HG03457 (cell line): Measurements from ENCODE around the gene IER5.
A peak's percentile ranks its signal among the peaks of the same experiment; 100 is the strongest.

Experiments
- ATAC-seq: cut with Tn5 transposase; IDR thresholded peaks from one replicate; pipeline ENCODE4 v1.9.1; 2021; ENCODE audit warnings: moderate number of reproducible peaks; ENCODE audit not compliant: unreplicated experiment

IER5 gene

GRCh38 chr1:181076852-181077251 lies 11.6 kb upstream of the IER5 start:
- no peak for ATAC-seq

GRCh38 chr1:181077576-181078242 lies 10.8 kb upstream of the IER5 start:
- ATAC-seq: no peak

GRCh38 chr1:181079382-181079781 lies 9.1 kb upstream of the IER5 start:
- ATAC-seq: no peak

GRCh38 chr1:181079920-181080319 lies 8.6 kb upstream of the IER5 start:
- no peak for ATAC-seq

GRCh38 chr1:181080556-181080955 lies 7.9 kb upstream of the IER5 start:
- no peak for ATAC-seq

GRCh38 chr1:181081395-181081794 lies 7.1 kb upstream of the IER5 start:
- ATAC-seq: no peak

DNA sequence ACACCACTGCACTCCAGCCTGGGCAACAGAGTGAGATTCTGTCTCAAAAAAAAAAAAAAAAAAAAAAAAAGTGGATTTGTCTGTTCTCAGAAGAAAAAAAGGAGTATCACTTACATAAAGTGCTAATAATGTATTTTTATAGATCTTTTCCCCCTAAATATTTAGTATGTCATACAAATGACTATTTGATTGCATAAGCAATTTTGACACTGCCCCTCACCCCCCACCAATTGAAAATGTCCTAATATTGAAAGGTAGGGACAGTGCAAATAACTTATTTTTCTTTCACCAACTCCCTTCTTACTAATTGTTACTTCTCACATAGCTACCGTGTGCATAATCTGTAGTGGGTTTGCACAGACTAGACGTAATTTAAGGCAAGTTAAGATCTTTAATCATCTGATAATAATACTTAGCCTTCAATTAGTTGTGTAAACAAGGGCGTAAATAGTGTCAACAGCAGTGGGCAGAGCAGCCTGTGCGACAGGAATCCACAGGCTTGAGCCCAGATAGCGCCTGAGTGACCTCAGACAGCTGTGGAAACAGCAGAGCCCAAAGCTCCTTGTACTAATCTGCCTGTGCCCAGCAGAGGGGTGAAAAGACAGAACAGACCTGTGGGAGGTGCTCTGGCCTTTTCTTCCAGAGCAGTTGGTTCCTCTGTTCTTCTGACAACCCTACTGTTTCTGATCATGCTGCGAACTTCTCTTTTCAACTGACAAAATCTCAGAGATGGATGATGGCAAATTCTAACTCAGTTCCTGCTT lies 4.5 kb upstream of the IER5 start:
- no peak for ATAC-seq

DNA sequence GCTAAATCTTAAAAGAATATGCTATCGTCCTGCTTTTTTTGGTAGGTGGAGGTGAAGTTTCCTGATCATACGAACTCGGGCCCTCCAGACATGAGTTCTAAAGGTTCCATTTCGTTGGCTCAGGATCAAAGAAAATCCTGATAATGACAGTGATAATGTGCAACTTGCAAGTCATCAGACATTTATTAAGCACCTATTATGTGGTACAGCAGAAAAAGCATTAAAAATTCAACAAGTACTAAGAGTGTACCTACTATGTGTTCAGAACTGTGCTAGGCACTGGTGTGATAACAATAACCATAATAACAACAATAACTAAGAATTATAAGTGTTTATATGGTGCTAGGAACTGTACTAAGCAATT lies 3.9 kb upstream of the IER5 start:
- ATAC-seq: no peak

GRCh38 chr1:181086091-181086490 lies 2.4 kb upstream of the IER5 start:
- ATAC-seq: no peak

DNA sequence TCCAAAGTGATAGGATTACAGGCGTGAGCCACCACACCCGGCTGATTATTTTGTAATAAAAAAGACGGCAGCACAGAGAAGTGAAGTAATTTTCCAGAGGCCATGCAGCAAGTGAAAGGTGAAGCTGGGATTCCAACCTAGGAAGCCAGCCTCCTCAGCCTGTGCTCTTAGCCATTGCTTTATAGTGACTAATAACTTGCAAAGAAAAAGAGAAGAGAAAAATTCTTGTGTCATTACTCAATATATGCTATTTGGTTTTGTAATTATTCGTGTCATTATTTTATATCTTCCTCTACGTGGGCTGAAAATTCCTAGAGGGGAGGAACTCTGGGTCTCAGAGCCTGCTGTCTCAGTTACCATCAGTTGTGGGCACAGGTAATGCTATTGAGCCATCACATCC lies 1.6 kb upstream of the IER5 start:
- ATAC-seq: no peak

GRCh38 chr1:181087400-181087901 lies 1.0 kb upstream of the IER5 start:
- no peak for ATAC-seq

- ATAC-seq: peak; percentile 3
Measured at GRCh38 chr1:181089017-181089675, 646 bp downstream of the IER5 start.

DNA sequence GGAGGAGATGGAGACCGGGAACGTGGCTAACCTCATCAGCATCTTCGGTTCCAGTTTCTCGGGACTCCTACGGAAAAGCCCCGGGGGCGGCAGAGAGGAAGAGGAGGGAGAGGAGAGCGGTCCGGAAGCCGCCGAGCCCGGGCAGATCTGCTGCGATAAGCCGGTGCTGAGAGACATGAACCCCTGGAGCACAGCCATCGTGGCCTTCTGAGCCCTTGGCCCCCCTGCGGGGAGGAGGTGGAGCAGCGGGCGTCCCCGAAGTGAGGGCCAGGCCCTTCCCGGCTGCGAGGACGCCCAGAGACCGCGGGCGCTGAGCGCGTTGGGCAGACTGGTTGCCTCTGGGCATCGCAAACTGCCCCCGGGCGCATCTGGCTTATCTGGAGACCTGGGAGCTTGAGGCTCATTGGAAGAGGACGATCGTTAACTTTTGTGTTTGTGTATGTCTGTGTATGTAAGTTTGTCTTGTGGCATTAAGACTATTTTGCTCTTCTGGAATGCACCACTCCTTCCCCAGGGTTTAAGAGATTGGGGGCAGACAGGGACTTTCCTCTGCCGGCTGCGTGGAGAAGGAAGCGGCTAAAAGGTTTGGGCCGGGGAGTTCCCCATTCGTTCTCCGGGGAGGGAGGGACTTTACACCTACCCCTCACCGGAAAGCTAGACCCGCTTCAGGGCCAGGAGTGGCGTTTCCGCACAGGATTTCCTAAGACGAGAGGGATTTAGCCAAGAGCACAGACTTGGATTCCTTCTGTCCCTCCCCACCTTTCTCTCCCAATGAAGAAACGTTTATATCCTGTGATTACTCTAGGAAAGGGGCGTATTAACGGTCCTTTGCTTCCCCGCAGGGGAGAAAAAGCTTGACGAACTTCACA lies 1.4 kb downstream of the IER5 start:
- peak; percentile 20 for ATAC-seq

- ATAC-seq: no peak
Measured at GRCh38 chr1:181090641-181091126, 2.2 kb downstream of the IER5 start.

DNA sequence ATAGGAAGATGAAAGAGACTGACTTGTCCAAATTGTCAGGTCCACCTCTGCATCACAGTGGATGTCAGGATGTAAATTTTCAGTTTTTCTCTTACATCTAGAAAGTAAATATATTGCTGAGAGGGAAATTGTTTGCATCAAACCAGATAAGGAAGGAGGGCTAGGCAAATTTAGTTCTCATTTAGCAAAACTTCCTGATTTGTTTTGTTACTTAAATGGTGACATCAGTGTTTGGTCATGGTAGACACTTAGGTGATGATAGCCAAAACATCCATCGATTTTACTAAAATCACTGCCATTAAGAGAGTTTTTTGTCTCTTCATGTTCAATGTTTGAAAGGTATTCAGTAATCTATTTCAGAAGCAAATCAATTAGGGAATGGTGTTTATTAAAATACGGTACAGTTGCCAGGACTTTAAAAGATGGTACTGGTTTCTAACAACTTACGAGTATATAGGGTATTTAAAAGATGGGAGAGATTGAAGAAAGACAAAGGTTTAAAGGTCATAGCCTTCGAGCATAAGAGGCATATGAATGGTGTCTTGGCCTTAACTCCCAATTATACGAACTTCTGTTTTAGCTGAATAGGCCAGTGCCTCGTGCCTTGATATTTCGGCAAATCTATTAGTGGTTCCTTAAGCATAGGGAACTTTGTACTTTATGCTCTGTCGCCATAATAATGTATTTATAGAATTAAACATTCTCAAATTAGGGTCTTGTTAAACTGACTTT lies 3.0 kb downstream of the IER5 start:
- ATAC-seq: no peak

DNA sequence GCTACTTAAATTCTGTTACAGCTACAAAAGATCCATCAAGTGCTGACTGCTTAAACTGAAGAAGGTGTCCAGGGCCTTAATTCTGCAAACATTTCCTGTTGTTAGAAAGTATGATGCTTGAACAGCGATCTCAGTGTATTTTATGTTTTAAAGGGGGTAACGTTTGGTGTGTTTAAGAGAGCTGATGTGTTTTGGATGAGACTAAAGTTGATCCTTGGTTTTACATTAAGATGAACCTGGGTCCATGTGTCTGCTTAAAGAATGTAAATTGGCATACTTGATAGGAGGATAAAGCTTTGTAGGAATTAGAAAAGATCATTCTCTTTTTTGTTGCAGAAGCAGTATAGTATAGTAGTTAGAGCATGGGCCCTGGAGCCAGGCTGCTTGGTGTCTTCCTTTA lies 3.6 kb downstream of the IER5 start:
- ATAC-seq: no peak

DNA sequence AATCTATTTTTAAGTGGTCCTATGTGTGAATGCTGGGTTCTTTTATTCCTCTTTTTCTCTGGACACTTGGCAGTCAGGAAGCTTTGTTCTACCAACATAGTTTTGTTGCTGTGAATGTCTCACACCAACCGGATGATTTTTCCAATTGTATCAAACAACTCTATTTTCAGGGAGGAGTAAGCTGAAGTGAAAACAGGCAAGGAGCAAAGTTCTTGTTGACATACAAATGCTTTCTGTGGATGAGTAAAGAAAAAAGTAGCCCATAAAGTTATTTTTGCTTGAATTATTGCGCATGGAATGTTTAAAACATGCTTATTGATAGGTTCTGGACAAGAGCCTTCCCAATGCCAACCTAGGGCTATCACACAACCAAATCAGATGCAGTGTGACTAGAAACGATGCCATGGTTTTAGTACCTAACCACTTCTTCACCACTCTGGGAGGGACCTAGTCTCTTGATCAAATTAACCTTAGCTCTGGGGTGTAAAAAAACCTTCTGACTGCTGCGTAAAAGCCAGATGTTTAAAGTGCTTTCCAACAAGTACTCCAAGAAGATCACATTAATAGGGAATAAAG lies 4.5 kb downstream of the IER5 start:
- no peak for ATAC-seq

DNA sequence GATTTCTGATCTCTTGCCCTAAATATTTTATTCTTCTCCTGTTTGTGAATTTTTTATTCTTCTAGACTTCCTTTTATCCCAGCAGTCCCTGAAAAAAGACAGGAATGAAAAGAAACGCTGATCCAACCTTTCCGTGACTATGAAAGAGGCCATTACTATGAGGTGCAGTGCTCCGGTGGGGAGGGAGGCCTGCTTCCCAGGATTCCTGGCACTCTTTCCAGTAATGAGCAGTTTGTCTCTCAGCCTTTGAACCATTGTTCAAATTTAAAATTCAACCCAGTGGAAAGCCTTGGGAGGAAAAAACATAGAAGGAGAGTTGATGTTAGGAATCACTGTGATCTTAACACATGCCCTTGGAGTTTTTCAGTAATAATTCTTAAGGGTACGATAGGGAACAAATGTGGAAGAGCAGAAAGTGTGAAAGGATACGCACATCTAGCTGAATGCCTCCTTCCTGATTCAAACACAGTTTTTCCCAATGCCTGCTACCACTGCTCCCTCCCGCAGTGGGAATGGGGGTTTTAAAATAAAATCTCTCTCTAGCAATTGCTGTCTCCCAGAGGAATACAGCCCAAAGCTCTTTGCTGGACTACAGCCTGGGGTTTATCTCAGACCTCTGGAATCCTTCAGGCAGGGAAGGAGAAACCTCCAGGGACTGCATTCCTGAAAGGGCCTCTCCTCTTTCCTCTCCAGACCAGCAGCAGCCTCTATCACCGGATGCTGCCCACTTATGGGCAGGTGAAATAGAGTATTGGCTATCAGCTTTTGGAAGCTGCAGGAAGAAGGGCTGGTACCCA lies 6.1 kb downstream of the IER5 start:
- ATAC-seq: no peak

DNA sequence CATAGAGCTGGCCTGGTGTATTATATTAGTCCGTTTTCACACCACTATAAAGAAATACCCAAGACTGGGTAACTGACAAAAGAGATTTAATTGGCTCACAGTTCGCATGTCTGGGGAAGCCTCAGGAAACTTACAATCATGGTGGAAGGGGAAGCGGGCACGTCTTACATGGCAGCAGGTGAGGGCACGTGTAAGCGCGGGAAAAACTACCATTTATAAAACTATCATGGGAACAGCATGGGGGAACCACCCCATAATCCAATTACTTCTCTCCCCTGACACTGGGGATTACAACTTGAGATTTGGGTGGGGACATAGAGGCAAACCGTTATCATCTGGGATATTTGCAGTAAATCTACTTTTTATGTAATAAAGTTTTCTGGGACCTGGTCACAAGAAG lies 6.8 kb downstream of the IER5 start:
- no peak for ATAC-seq
